H9 (cell line): ENCODE measurements around the gene TMEM30B. TPM values are rescaled to one million over a fixed set of nuclear protein-coding genes. Genes with fewer than 3 reads are reported as not detected.

ENCODE experiments used
- DNase-seq: peaks from one replicate; pipeline ENCODE4 v3.0.0-alpha.2; 2017
- H2AFZ ChIP-seq: one replicate; pipeline ENCODE4 v1.6.1; 2013; ENCODE audit warnings: mild to moderate bottlenecking, low read length, control low read depth, moderate library complexity
- H2AK5ac ChIP-seq: 2 replicates; pipeline ENCODE4 v1.6.1; 2013; ENCODE audit warnings: low read length, control low read depth, mixed read lengths; ENCODE audit not compliant: insufficient read length
- H2BK120ac ChIP-seq: one replicate; pipeline ENCODE4 v1.6.1; 2013; ENCODE audit warnings: low read depth, mild to moderate bottlenecking, low read length, control low read depth, inconsistent platforms; ENCODE audit not compliant: poor library complexity, severe bottlenecking
- H2BK12ac ChIP-seq: 2 replicates; pipeline ENCODE4 v1.6.1; 2013; ENCODE audit warnings: low read length, control low read depth, mixed read lengths, low read depth; ENCODE audit not compliant: insufficient read length
- H2BK15ac ChIP-seq: 2 replicates; pipeline ENCODE4 v1.6.1; 2013; ENCODE audit warnings: low read depth, low read length, control low read depth
- H2BK20ac ChIP-seq: one replicate; pipeline ENCODE4 v1.6.1; 2013; ENCODE audit warnings: low read depth, mild to moderate bottlenecking, low read length, control low read depth, inconsistent platforms; ENCODE audit not compliant: poor library complexity, severe bottlenecking
- H2BK5ac ChIP-seq: 2 replicates; pipeline ENCODE4 v1.6.1; 2013; ENCODE audit warnings: low read length, control low read depth, mixed read lengths; ENCODE audit not compliant: insufficient read length
- H3K14ac ChIP-seq: 2 replicates; pipeline ENCODE4 v1.6.1; 2013; ENCODE audit warnings: low read length, control low read depth; ENCODE audit not compliant: insufficient read depth
- H3K18ac ChIP-seq: 2 replicates; pipeline ENCODE4 v1.6.1; 2013; ENCODE audit warnings: low read depth, mild to moderate bottlenecking, mixed read lengths, low read length, control low read depth; ENCODE audit not compliant: insufficient read length
- H3K23ac ChIP-seq: 2 replicates; pipeline ENCODE4 v1.6.1; 2013; ENCODE audit warnings: low read length, control low read depth, mixed read lengths, low read depth; ENCODE audit not compliant: insufficient read length
- H3K23me2 ChIP-seq: 2 replicates; pipeline ENCODE4 v1.6.1; 2013; ENCODE audit warnings: low read depth, mild to moderate bottlenecking, mixed read lengths, low read length, control low read depth; ENCODE audit not compliant: insufficient read length, poor library complexity, severe bottlenecking
- H3K27ac ChIP-seq: 2 replicates; pipeline ENCODE4 v1.5.1; 2013; ENCODE audit warnings: low read length, control low read depth, mixed read lengths, low read depth; ENCODE audit not compliant: insufficient read length
- H3K27me3 ChIP-seq: 2 replicates; pipeline ENCODE4 v1.6.1; 2013; ENCODE audit warnings: low read length, control low read depth, inconsistent platforms; ENCODE audit not compliant: insufficient read depth
- H3K4ac ChIP-seq: 2 replicates; pipeline ENCODE4 v1.6.1; 2013; ENCODE audit warnings: low read depth, mild to moderate bottlenecking, control low read depth, inconsistent platforms, low read length, moderate library complexity
- H3K4me1 ChIP-seq: 2 replicates; pipeline ENCODE4 v1.6.1; 2013; ENCODE audit warnings: low read length, control low read depth, inconsistent platforms; ENCODE audit not compliant: insufficient read depth
- H3K4me2 ChIP-seq: 2 replicates; pipeline ENCODE4 v1.6.1; 2013; ENCODE audit warnings: low read length, control low read depth, mixed read lengths; ENCODE audit not compliant: insufficient read length, insufficient read depth
- H3K56ac ChIP-seq: 2 replicates; pipeline ENCODE4 v1.6.1; 2013; ENCODE audit warnings: low read depth, mild to moderate bottlenecking, mixed read lengths, low read length, control low read depth; ENCODE audit not compliant: insufficient read length
- H3K79me1 ChIP-seq: 2 replicates; pipeline ENCODE4 v1.6.1; 2013; ENCODE audit warnings: low read depth, mild to moderate bottlenecking, moderate library complexity, low read length, control low read depth, inconsistent platforms; ENCODE audit not compliant: insufficient read depth, poor library complexity, severe bottlenecking
- H3K79me2 ChIP-seq: 2 replicates; pipeline ENCODE4 v1.6.1; 2013; ENCODE audit warnings: low read length, control low read depth, inconsistent platforms; ENCODE audit not compliant: insufficient read depth
- H3K9ac ChIP-seq: 2 replicates; pipeline ENCODE4 v1.6.1; 2013; ENCODE audit warnings: low read length, control low read depth, mixed read lengths; ENCODE audit not compliant: insufficient read length; ENCODE audit errors: extremely low read depth
- H3K9me3 ChIP-seq: one replicate; pipeline ENCODE4 v1.6.1; 2013; ENCODE audit warnings: low read depth, low read length, inconsistent platforms; ENCODE audit not compliant: control insufficient read depth
- H3T11ph ChIP-seq: one replicate; pipeline ENCODE4 v1.6.1; 2013; ENCODE audit warnings: mild to moderate bottlenecking, low read length, control low read depth, inconsistent platforms
- H4K20me1 ChIP-seq: one replicate; pipeline ENCODE4 v1.6.1; 2013; ENCODE audit not compliant: control insufficient read depth, insufficient read length, insufficient read depth
- H4K5ac ChIP-seq: 2 replicates; pipeline ENCODE4 v1.6.1; 2013; ENCODE audit warnings: low read depth, mild to moderate bottlenecking, mixed read lengths, low read length, control low read depth; ENCODE audit not compliant: insufficient read length
- H4K8ac ChIP-seq: replicated peaks from 2 replicates; pipeline ENCODE4 v1.6.1; 2013; ENCODE audit warnings: low read length, control low read depth, mixed read lengths, low read depth; ENCODE audit not compliant: insufficient read length
- H4K91ac ChIP-seq: 2 replicates; pipeline ENCODE4 v1.6.1; 2013; ENCODE audit warnings: low read depth, mild to moderate bottlenecking, moderate library complexity, mixed read lengths, low read length, control low read depth; ENCODE audit not compliant: insufficient read length
- H3K27ac Mint-ChIP-seq, 3 experiments: 2 replicates in 2 of 3; 3 replicates in 1 of 3; pipeline ENCODE4 v1.8.0; 2020 to 2021; ENCODE audit warnings: mixed read lengths in 3 of 3, mild to moderate bottlenecking in 1 of 3, moderate library complexity in 1 of 3
- H3K27me3 Mint-ChIP-seq: 2 replicates; pipeline ENCODE4 v1.8.0; 2021; ENCODE audit warnings: low read depth, mild to moderate bottlenecking, moderate library complexity, mixed read lengths
- H3K36me3 Mint-ChIP-seq, 3 experiments: 2 replicates in 2 of 3; 3 replicates in 1 of 3; pipeline ENCODE4 v1.8.0; 2020 to 2021; ENCODE audit warnings: low read depth in 3 of 3, mixed read lengths in 3 of 3; ENCODE audit not compliant: insufficient read depth in 1 of 3
- H3K4me1 Mint-ChIP-seq, 2 experiments: 2 replicates each; pipeline ENCODE4 v1.8.0; 2020; ENCODE audit warnings: mixed read lengths in 2 of 2
- H3K4me3 Mint-ChIP-seq, 2 experiments: 2 replicates in 1 of 2; 3 replicates in 1 of 2; pipeline ENCODE4 v1.8.0; 2020 to 2021; ENCODE audit warnings: mild to moderate bottlenecking in 2 of 2, mixed read lengths in 2 of 2, moderate library complexity in 1 of 2
- H3K9me3 Mint-ChIP-seq, 2 experiments: 2 replicates in 1 of 2; 3 replicates in 1 of 2; pipeline ENCODE4 v1.8.0; 2020; ENCODE audit warnings: mild to moderate bottlenecking in 2 of 2, mixed read lengths in 2 of 2, moderate library complexity in 1 of 2
- CTCF ChIP-seq: fragments of 200-600 bp; sonication (generic); conservative IDR thresholded peaks from 3 replicates; pipeline ENCODE4 v1.8.0; 2021; ENCODE audit warnings: antibody characterized with exemption, mild to moderate bottlenecking
- WGBS: extraction: QIAGEN DNeasy Blood & Tissue Kit; methylation state at CpG from one replicate; pipeline ENCODE4 v1.1.7; 2013; ENCODE audit warnings: missing lambda C conversion rate, low lambda C conversion rate, mixed read lengths; ENCODE audit not compliant: insufficient read length; ENCODE audit errors: extremely low coverage; 5-methylcytosine and 5-hydroxymethylcytosine counted together
- total RNA-seq: library from RNA; stranded (reverse); gene quantifications from 2 replicates; pipeline ENCODE4 v1.2.1, GENCODE V29; 2021

Gene TMEM30B
- total RNA-seq, 1 experiment from 2014 or later = 12.2 TPM

- Histone ChIP-seq H4K8ac (no peak overlapping the region), H3K18ac (no peak overlapping the region), H3T11ph (no peak overlapping the region), H3K23me2 (peaks cover 16% of the 10 kb centered on the region), H2BK20ac (no peak overlapping the region), H4K20me1 (no peaks in the 10 kb centered on the region), H3K14ac (no peak overlapping the region), H2BK5ac (no peak overlapping the region), H3K79me1 (no peaks in the 10 kb centered on the region), H2AK5ac (no peak overlapping the region), H2BK12ac (no peak overlapping the region), H4K5ac (no peak overlapping the region), H4K91ac (no peak overlapping the region), H2BK120ac (no peak overlapping the region), H3K56ac (no peak overlapping the region), H3K9ac (no peak overlapping the region), H3K4me1 (peaks cover 2% of the 10 kb centered on the region; the same call in 1 of the 2 replicates), H3K27me3 (peaks cover 12% of the 10 kb centered on the region; the same call in 1 of the 2 replicates), H3K23ac (no peak overlapping the region), H3K4me2 (no peak overlapping the region), H2AFZ (no peak overlapping the region), H3K9me3 (no peaks in the 10 kb centered on the region), H2BK15ac (no peak overlapping the region), H3K79me2 (no peaks in the 10 kb centered on the region), H3K27ac (no peak overlapping the region), H3K4ac (no peak overlapping the region)
- no peak overlapping the region for H3K4me3 Mint-ChIP-seq
- H3K36me3 Mint-ChIP-seq = peaks cover 2 to 16% (median 8%) of the 10 kb centered on the region in 3 experiments; a peak in 5 of 7 replicates
- no peak overlapping the region for H3K27ac Mint-ChIP-seq
- no peak for DNase-seq
- peaks cover 29% of the 10 kb centered on the region in 2 experiments for H3K4me1 Mint-ChIP-seq
- peaks cover 6 to 9% of the 10 kb centered on the region in 2 experiments; a peak in 4 of 5 replicates for H3K9me3 Mint-ChIP-seq
- no CpG with 5 or more reads among the region's 1 CpG for WGBS
- TF ChIP-seq CTCF = no peak
- H3K27me3 Mint-ChIP-seq = peaks cover 31% of the 10 kb centered on the region
Measured at GRCh38 chr14:61325166-61325565, 44.0 kb upstream of the TMEM30B start.
